ENCODE measurements around the gene ENPP7. TPM values are rescaled to one million over a fixed set of nuclear protein-coding genes. Genes with fewer than 3 reads are reported as not detected.
A peak's percentile ranks its signal among the peaks of the same experiment; 100 is the strongest.

ENPP7 gene, protein sequence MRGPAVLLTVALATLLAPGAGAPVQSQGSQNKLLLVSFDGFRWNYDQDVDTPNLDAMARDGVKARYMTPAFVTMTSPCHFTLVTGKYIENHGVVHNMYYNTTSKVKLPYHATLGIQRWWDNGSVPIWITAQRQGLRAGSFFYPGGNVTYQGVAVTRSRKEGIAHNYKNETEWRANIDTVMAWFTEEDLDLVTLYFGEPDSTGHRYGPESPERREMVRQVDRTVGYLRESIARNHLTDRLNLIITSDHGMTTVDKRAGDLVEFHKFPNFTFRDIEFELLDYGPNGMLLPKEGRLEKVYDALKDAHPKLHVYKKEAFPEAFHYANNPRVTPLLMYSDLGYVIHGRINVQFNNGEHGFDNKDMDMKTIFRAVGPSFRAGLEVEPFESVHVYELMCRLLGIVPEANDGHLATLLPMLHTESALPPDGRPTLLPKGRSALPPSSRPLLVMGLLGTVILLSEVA
- polyA plus RNA-seq (ENCODE audit: insufficient read depth in 1 of 5, insufficient read length in 5 of 5, low replicate concordance in 1 of 5), result not detected
- long read RNA-seq, donor 1, partial matches to known transcripts, result 0 of 1 reads
- long read RNA-seq, donor 1, other reads (novel, unspliced or antisense), result 0 of 1 reads
- long read RNA-seq, donor 2, result 0 reads
- long read RNA-seq, donor 3, result 0 reads
- long read RNA-seq, donor 4, result 0 reads
- long read RNA-seq, donor 5, result 0 reads
- long read RNA-seq, donor 6, result 0 reads
- long read RNA-seq, donor 7, result 0 reads
- long read RNA-seq, donor 8, result 0 reads

DNA sequence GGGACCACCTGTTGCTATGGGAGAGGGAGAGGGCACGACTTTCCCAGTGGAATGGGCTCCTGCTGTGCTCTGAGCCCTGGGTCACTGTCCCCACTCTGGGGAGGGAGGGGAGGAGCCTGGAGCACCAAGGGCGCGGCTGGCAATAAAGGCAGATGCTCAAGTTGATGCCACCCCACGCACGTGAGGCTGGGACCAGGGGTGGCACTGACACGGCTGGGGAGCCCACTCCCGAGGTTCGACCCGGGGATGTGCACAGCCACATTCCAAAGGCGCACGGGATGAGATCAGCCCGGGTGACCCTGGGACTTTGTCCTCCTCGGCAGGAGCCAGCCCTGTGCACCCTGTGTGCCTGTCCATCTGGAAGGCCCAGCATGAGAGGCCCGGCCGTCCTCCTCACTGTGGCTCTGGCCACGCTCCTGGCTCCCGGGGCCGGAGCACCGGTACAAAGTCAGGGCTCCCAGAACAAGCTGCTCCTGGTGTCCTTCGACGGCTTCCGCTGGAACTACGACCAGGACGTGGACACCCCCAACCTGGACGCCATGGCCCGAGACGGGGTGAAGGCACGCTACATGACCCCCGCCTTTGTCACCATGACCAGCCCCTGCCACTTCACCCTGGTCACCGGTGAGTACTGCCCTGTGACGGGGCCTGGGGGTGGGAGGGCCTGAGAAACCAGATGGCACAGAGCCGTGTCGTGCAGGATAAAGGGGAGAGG is at the start of gene ENPP7:
ENPP7 (plus strand) TSS at position 175 of the 715 bp plus-strand sequence; CDS start at position 372, 197 bp downstream.
- no peak for DNase-seq

DNA sequence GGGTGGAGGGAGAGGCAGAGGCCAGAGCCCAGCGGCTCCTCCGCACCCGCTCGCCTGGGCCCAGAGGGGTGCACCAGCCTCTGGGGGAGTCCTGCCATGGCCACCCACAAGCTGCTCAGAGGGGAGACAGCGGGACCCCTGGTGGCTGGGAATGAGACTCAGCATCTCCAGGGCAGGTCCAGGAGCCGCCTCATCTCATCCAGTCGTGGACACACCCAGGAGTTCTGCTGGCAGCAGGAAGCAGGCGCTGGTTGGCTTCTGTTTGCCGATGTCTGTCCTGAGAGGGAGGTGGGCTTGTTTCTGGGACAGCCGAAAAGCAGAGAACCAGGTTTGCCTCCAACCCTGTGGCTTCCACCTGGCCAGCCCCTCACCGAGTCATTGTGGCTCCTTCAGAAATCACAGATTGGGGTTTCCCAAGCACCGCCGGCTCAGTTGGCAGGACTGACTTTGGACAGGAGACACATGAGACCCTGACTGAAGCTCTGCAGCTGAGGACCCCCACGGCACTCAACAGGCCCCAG is 49.6 kb upstream of the ENPP7 start:
- DNase-seq, result no peak

DNA sequence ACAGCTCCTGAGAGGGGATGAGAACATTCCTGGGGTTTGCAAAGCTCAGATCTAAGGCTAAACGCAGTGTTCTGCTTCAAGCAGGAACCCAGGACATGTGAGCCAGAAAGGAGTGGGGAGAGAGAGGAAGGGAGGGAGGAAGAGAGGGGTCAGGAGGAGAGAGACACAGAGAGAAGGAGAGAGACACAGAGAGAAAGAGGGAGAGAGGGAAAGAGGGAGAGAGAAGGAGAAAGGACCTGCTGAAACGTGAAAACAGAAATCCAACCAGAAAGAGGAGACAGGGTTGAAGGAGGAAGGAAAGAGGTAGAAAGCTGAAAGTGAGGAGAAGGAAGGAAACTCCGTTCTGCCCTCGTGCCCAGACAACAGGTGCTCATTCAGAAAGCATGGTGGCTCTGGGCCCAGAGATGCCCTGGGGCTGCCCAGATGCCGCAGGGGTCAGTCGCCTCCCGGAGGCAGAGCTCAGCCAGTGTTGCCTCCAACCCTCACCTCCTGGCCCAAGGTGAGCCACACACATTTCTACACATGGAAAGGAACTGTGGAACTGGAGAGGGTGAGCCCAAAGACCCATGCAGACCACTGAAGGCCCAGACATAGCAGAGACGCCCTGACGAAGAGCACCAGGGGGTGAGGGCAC is 49.0 kb upstream of the ENPP7 start:
- no peak for DNase-seq

DNA sequence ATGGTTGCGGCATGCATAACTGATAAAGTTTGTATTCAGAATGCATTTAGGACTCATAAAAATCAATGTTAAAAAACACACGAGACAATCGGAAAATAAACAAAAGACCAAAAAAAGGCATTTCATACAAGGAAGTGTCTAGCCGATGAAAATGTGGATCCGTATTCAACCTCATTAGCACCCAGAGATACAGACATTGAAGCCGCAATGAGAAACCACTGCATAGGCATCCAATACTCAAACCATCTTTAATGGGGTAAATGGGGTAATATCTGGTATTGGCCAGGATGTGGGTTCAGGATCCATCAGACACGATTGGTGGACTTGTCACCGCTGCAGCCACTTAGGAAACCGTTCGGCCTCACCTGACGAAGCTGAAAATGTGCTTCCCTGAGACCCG is 47.4 kb upstream of the ENPP7 start:
- DNase-seq, result no peak

DNA sequence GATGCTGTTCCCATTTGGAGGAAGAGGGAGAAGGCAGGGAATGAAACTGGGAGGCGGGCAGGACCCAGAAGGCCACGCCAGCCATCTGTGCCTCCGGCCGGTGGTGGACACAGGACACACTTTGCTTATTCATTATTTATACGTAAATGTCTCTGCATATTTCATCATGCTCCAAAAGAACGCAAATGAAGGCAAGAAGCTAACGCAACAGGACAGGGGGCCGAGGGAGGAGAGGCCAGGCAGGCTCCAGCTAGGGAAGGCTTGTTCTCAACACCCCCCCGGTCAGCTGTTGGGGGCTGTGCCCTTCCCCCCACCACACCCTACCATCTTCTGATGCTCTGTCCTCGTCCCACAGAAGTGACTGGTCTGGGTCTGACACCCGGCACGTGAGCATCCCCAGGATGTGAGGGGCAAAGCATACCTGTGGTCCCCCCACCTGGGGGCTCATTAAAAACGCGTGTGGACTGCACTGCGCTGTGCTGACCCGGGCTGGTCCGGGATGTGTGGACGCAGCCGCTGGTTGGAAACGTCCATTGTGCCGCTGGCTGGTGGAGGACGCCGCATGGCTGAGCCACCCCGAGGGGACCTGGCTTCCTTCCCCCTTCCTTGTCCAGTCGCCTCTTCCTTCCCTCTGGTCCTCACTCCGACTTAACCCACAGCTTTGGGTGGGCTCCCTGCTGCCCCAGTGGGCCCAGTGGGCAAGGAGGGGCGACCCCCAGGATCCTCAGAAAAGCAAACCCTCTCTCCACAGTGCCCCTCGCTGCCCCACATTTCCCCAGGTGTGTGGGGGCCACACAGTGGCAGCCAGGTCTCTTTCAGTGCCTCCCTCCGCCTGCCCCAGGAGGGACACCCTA is 46.4 kb upstream of the ENPP7 start:
- DNase-seq, result no peak

DNA sequence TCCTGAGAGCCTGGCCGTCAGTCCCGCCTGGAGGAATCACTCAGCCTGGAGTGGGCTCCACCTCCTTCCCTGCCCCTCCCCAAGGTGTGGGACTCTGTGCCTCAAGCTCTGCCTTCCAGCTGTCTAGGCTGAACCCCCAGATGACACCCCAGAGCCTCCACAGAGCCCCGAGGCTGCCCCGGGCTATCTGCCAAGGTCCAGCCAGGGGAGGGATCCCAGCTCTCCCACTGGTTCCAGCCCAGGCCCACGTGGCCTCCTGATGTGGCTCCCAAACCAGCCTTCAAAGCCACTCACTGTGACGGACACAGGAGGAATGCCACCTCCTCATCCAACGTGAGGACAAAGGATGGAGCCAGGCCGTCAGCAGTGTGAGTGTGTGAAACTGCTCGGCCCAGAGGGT is 45.6 kb upstream of the ENPP7 start:
- DNase-seq, result no peak

DNA sequence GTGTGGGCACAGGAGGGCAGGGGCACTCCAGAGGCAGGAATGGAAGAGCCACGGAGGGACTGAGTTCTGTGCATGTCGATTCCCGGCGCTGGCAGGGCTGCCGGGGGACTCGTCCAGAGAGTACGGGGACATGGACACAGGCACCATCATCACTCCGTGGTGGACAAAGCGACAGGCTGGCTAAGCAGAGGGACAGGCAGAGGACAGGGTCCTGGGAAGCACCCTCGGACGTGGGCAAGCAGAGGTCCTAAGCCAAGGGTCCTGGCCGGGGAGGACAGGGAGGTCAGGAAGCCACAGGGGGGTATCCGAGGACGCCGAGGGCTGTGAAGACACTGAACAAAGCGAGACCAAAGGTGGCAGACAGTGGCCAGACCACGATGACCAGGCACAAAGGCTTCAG is 44.3 kb upstream of the ENPP7 start:
- DNase-seq, result no peak

DNA sequence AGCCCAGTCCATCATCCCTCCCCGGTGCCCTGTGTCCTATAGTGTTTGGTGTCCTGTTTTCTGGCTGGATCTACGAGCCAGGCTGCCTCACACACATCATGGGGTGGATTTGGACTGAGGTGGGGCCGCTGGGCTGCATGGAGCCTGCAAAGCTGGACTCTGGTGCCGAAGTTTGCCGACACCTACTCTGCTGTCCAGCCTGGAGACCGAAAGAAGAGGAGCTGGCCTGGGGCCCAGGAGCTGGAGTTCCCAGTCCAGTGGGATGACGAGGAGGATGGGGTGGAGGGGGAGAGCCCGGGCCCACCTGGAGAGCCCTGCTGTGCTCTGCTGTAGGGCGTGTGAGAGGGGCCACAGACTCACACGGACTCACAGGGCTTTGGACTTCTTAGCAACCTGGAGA is 40.3 kb upstream of the ENPP7 start:
- DNase-seq, result no peak

DNA sequence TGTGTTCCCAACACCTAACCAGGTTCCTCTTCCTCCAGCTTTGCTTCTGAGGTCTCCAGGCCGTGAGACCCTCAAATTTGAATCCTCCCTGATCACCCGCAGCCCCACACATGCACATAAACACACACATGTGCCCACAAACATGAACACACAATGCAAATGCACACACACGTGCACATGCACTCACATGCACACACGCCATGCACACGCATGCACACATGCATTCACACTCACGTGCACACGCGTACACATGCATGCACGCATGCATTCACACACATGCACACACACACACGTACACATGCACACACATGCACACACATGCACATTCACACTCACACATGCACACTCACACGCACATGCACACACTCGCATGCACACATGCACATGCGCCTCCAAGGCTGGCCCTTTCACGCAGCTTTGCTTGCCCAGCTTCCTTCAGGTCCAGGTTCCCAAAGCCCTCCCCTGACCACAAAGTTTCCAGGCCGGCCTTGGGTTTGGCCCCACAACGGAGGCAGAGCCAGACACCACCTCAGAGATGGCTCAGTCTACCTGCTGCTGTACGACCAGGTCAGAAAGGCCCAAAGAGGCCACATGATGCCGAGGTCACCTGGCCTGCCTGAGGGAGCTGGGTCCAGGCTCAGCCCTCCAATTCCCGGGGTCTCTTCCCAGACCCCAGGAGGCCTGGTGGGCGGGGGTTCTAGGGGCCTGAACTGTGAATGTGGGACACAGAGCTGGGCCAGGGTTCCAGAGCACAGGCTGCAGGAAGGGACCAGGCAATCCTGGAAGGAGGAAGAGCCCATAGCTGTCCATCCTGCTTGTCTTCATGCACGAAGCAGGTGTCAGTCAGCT is 39.5 kb upstream of the ENPP7 start:
- no peak for DNase-seq

DNA sequence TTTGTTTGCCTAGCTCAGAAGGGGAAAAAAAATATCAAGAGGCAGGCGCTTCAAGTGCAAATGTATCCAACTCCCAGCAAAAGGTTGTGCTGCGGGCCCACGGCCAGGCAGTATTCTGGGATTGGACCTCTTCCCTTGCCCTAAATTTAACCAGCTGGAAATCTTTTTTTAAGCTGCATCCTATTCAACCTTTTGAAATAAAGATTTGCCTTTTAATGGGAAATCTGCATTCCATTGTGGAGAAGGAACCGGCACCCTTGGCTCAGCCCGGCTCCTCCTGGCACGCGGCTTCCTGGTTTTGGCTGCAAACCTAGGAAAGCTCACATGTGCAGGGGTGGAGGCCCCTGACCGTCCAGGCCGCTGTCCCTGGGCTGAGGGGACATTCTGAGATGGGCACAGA is 38.8 kb upstream of the ENPP7 start:
- peak in 1 of 2 donors; percentile 45 for DNase-seq

DNA sequence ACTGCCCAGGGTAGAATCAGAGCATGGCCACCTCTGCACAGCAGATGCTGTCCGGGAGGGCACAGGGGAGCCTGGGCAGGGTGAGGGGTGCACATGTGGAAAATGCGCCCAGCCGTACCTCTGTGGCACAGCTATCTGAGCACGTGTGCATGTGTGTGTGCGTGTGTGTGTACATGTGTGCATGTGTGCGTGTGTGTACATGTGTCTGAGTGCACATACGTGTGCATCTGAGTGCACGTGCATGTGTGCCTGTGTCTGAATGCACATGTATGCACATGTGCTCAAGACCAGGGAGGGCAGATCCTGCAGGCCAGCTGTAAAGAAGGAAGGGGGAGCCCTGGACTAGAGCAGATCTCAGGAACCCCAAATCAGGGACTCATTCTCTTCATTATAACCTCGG is 37.3 kb upstream of the ENPP7 start:
- DNase-seq, result no peak

DNA sequence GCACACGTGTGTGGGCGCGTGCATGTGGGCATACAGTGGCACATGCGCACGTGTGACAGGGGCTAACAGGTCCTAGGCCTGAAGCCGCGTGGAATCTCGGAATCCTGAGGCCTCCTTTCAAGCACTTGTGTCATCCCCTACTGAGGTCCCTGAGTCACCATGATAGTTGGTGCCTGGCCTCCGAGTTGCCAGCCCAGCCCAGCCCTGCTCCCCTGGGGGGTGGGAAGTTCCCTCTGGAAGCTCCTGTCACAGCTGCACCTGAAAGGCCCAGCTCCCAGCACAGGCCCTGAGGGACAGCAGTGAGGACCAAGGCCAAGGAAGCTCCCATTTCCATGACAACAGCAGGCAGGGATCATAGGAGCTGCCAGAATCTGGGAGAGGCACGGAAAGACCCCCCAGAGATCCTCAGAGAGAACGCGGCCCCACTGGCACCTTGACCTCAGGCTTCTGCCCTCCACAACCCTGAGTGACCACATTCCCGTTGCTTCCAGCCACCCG is 35.4 kb upstream of the ENPP7 start:
- no peak for DNase-seq

DNA sequence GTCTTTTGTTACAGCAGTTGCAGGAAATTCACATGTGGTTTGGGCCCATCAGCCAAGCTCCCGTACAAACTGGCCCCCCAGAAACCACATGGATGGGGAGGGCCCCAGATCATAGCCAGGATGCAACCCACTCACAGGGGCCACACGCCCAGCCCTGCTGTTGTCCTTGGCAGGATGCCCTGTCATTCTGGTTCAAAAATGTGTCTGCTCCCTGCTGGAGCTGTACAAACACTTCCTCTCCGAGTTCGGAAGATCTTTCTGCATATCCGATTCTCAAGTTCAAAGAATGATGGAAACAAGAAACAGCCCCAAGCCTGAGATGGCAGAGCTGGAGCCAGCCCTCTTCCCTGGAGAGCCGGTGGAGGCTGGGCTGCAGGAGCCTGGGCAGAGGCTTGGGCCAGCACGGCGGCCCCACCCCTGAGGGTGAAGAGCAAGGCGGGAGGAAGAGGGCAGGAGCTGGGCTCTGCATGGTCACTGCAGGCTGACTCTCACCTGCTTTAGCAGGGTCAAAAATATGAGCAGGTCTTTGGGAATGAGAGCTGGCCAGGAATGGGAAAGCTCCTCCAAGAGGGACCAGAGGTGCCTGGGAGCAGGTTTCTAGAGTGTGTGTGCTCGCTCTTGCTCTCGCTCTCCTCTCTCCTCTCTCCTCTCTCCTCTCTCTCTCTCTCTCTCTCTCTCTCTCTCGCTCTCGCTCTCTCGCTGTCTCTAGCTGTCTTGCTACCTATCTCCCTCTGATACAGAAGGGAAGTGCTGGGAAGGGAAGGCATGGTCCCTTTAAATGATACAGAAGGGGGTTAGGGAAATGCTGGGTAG is 34.7 kb upstream of the ENPP7 start:
- DNase-seq, result peak; percentile 63 to 68

DNA sequence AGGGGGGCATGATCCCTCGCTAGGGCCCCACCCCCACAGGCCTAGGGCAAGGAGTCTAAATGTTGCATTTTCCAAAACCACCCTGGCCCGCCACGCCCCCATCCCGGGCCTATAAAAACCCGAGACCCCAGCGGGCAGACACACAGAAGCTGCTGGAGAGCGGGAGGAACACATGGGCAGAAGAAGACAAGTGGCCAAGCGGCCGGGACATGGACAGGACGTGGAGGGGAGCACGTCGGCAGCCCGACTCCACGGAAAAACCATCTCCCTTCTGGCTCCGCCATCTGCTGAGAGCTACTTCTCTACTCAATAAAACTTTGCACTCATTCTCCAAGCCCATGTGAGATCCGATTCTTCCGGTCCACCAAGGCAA is 34.1 kb upstream of the ENPP7 start:
- no peak for DNase-seq

DNA sequence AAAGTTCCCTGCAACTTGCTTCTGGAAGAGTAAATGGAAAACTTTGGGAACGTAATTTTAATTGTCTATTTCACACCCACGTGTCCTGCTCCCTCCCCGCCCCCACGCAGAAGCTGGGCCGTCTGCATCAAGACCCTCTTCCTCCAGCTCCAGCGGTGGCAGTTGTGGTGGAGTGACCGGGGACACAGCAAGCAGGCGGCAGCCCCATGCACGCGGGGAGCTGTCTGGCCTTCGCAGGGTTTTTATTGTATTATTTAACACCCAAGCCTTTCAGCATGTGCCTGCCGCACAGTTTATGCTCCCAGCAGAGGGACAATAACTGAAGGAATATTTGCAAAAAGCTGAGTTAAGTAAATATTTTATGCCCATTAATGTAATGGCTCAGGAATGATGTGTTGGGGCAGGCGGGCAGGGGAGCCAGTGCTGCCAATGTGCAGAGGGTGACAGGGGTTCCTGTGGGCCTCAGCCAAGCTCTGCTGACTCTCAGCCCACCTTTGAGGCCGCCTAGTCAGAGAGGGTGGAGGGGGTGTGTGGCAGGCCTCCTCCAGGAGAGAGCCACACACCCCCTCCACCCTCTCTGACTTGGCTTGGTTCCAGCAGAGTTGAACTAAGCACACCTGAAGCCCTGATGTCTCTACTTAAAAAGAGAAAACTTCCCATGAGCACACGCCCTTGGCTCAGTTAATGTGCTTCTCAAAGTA is 32.4 kb upstream of the ENPP7 start:
- no peak for DNase-seq

DNA sequence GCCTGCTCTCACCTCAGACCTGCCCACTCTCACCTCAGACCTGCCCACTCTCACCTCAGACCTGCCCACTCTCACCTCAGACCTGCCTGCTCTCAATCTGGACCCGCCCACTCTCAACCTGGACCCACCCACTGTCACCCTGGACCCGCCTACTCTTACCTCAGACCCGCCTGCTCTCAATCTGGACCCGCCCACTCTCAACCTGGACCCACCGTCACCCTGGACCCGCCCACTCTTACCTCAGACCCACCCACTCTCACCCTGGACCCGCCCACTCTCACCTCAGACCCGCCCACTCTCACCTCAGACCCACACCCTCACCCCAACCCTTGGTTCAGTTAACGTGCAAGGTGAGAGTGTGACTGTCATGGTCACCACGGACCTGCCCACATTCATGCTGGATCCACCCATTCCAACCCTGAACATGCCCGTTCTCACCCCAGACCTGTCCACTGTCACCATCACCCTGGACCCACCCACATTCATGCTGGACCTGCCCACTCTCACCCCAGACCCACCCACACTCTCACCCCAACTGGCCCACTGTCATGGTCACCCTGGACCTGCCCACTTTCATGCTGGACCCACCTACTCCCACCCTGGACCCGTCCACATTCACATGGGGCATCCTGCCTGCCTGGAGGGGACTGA is 31.2 kb upstream of the ENPP7 start:
- no peak for DNase-seq

DNA sequence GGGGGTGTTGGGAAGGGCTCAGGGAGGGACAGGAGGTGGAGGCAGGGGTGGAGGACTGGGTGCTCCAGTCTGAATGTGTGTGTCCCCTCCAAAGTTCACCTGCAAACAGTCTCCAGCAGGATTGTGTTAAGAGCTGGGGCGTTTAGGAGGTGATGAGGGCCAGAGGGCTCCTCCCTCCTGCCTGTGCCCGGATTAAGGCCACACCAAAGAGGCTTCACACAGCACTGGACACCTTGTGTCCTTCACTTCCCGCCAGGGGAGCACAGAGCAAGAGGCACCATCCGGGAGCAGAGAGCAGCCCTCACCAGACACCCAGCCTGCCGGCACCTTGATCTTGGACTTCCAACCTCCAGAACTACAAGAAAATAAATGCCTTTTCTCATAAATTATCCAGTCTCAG is 30.2 kb upstream of the ENPP7 start:
- DNase-seq, result no peak

DNA sequence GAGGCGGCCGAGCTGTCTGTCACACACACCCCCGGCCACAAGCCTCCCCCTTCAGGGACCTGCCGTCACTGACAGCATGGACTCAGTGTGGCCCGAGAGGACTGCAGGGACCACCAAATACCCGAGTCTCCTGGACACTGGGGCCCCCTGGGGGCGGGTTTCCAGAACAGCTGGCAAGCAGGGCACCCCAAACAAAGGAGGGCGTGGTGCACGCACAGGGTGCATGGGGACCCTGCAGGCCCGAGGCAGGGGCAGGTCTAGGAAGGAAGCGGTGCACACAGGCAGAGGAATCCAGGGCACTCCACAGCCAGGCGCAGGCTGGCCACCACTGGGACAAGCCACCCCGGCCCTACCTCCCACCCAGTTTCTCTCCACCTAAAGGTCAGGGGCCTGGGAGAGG is 28.7 kb upstream of the ENPP7 start:
- no peak for DNase-seq

Data from right lung (tissue), 10 donors.